Lower leg skin (tissue), 4 donors: ENCODE data around the gene BPI. TPM values are rescaled to one million over a fixed set of nuclear protein-coding genes. Genes with fewer than 3 reads are reported as not detected.

Experiments
- DNase-seq, 2 donors: peaks; one replicate each; pipeline ENCODE4 v3.0.0-alpha.2; 2019; ENCODE audit warnings: low spot score in 2 of 2
- H3K4me3 ChIP-seq: fragments of 200-600 bp; sonication (generic); 2 replicates; pipeline ENCODE4 v1.5.1; 2017; ENCODE audit warnings: mild to moderate bottlenecking, low read depth; ENCODE audit not compliant: poor library complexity, severe bottlenecking
- CTCF ChIP-seq, 3 donors: fragments of 450-650 bp; IDR thresholded peaks; one replicate each; pipeline ENCODE4 v1.5.1; 2016; ENCODE audit warnings: antibody characterized with exemption in 3 of 3, mild to moderate bottlenecking in 3 of 3, moderate library complexity in 2 of 3
- POLR2A ChIP-seq, 2 donors: fragments of 450-650 bp; IDR thresholded peaks; one replicate each; pipeline ENCODE4 v1.6.1; 2016 to 2017; ENCODE audit warnings: antibody characterized with exemption in 2 of 2, mild to moderate bottlenecking in 1 of 2, moderate library complexity in 1 of 2
- WGBS, 2 donors: methylation state at CpG; one replicate each; pipeline ENCODE4 v1.1.5; 2018; 5-methylcytosine and 5-hydroxymethylcytosine counted together
- intact Hi-C: fragments of 100-400 bp; cut with DNase I; formaldehyde crosslinking; loops from one replicate; pipeline ENCODE4 v1.15.0; 2023; ENCODE audit warnings: low total_unique reads
- total RNA-seq, 4 donors: library from RNA; depleted of rRNA; stranded (reverse); fragments of >200 nt; gene quantifications; one replicate each; pipeline ENCODE4 v1.1.0, GENCODE V29; 2016

BPI gene
- total RNA-seq, 4 donors from 2014 or later, result not detected

DNA sequence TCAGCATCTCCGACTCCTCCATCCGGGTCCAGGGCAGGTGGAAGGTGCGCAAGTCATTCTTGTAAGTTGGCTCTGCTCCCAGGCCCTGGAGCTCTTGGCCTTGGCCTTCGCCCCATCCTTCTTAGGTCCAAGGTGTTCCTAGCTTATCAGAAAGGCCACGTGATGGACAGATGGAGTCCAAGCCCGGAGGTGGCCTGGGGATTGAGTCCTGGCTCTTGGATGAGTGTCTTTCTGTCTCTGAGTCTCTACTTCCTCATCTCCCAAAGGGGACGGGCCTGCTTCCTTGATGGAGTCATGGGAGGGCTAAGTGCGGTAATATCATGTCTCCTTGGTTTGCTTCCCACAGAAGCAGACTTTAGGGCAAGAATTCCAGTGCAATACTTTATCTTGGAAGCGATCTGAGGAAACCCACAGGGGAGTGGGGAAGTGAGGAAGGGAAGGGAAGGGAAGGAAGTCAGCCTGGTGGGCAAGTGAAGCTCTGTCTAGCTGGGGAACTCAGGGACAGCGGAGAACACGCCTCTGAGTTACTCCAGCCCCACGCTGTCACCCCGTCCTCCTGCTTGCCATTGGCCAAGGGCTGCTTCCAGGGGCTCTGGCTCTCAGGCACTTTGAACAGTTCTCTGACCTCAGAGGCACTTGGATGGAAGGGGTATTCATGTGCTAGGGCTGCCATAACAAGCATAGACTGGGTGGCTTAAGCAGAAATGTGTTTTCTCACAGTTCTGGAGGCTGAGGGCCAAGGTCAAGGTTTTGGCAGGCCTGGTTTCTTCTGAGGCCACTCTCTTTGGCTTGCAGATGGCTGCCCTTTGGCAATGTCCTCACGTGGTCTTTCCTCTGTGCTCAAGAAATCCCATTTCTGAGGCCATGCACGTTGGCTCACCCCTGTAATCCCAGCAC, 47.2 kb downstream of the BPI start:
- 61 to 79% methylated on average over 14 to 15 of the region's 15 CpGs for WGBS, 2 donors
- TF ChIP-seq POLR2A (IDR thresholded peaks at IDR 0.05) (no peak), CTCF (IDR thresholded peaks at IDR 0.05) (no peak)
- intact Hi-C loops, result no loop called here
- DNase-seq, result no peak
- no peak overlapping the region for H3K4me3 ChIP-seq

DNA sequence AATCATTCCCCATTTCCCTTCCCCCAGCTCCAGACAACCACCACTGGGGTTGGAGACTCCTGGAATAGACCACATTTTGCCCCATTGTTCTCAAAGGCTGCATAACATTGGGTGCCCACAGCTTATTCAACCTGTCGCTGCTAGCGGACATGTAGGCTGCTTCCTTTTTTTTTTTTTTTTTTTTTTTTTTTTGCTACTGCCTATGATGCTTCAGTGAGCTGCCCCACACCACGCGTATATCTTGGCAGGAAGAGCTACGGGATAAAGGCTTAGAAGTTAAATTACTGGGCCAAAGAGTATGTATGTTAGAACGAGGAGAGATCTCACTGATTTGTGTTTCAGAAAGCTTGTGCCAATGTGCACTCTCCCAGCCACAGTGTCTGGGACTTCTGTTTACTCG, 49.4 kb downstream of the BPI start:
- 62 to 64% methylated on average over 7 of the region's 7 CpGs for WGBS, 2 donors

DNA sequence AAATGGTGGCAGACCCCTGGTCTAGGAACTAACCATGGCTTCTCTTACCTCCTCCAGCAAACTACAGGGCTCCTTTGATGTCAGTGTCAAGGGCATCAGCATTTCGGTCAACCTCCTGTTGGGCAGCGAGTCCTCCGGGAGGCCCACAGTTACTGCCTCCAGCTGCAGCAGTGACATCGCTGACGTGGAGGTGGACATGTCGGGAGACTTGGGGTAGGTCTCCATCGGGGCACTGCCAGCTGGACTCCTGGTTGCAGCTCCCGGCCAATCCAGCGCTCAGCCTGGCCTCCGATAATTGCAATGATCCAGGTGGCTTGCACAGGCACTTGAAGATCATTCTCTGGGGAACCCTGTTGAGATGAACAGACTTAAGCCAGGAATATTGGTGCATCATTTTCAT, 50.3 kb downstream of the BPI start:
- WGBS, 2 donors, result 86 to 89% methylated on average over 10 of the region's 10 CpGs
- no peak overlapping the region for H3K4me3 ChIP-seq
- TF ChIP-seq CTCF (IDR thresholded peaks at IDR 0.05) (no peak), POLR2A (IDR thresholded peaks at IDR 0.05) (no peak)
- intact Hi-C loops, result no loop called here
- DNase-seq, result no peak

More for the DNA sequence above, 49.4 kb downstream of the BPI start:
- TF ChIP-seq POLR2A (IDR thresholded peaks at IDR 0.05) (no peak), CTCF (IDR thresholded peaks at IDR 0.05) (no peak)
- intact Hi-C loops, result no loop called here
- no peak for DNase-seq
- no peak overlapping the region for H3K4me3 ChIP-seq

- 71 to 73% methylated on average over 18 of the region's 18 CpGs for WGBS, 2 donors
- no peak for TF ChIP-seq POLR2A (IDR thresholded peaks at IDR 0.05)
- TF ChIP-seq CTCF (IDR thresholded peaks at IDR 0.05), result no peak
- DNase-seq, result no peak
- intact Hi-C loops, result no loop called here
- H3K4me3 ChIP-seq, result no peak overlapping the region
Observed at GRCh38 chr20:38355161-38356012, 51.4 kb downstream of the BPI start.

DNA sequence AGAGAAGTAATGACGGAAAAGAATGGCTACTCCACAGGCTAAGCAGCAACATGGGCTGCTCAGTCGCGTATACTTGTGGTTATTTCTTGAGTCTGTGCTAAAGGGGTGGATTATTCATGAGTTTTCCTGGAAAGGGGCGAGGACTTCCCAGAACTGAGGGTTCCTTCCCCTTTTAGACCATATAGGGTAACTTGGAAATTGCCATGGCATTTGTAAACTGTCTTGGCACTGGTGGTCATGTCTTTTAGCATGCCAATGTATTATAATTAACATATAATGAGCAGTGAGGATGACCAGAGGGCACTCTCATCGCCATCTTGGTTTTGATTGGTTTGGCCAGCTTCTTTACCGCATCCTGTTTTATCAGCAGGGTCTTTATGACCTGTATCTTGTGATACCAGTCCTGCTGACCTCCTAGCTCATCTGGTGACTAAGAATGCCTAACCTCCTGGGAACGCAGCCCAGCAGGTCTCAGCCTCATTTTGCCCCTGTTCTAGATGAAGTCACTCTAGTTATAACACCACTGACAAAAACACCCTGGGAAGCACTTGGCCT, 53.8 kb downstream of the BPI start:
- TF ChIP-seq POLR2A (IDR thresholded peaks at IDR 0.05), result no peak
- TF ChIP-seq CTCF (IDR thresholded peaks at IDR 0.05), result no peak
- 73 to 79% methylated on average over 7 of the region's 7 CpGs for WGBS, 2 donors
- H3K4me3 ChIP-seq, result no peak overlapping the region
- DNase-seq, result no peak
- intact Hi-C loops, result no loop called here
